Measurements from ENCODE around the gene PSMB10. TPM values are rescaled to one million over a fixed set of nuclear protein-coding genes. Genes with fewer than 3 reads are reported as not detected.

PSMB10 gene
- total and polyA plus RNA-seq, 2 experiments from 2014 or later: 26.7 to 53.2 TPM

GRCh38 chr16:67886387-67886786, 50.3 kb downstream of the PSMB10 start:
- Histone ChIP-seq H3K27ac (no peak overlapping the region), H3K4me3 (no peak overlapping the region), H3K36me3 (peaks cover 4% of the 10 kb centered on the region), H3K27me3 (no peaks in the 10 kb centered on the region), H3K9me3 (ENCODE audit: low read depth) (no peaks in the 10 kb centered on the region), H3K4me1 (ENCODE audit: low read depth) (no peaks in the 10 kb centered on the region)
- no peak for DNase-seq (ENCODE audit: low read depth in 1 of 2, low spot score in 1 of 2)
- TF ChIP-seq, protein P1, sequence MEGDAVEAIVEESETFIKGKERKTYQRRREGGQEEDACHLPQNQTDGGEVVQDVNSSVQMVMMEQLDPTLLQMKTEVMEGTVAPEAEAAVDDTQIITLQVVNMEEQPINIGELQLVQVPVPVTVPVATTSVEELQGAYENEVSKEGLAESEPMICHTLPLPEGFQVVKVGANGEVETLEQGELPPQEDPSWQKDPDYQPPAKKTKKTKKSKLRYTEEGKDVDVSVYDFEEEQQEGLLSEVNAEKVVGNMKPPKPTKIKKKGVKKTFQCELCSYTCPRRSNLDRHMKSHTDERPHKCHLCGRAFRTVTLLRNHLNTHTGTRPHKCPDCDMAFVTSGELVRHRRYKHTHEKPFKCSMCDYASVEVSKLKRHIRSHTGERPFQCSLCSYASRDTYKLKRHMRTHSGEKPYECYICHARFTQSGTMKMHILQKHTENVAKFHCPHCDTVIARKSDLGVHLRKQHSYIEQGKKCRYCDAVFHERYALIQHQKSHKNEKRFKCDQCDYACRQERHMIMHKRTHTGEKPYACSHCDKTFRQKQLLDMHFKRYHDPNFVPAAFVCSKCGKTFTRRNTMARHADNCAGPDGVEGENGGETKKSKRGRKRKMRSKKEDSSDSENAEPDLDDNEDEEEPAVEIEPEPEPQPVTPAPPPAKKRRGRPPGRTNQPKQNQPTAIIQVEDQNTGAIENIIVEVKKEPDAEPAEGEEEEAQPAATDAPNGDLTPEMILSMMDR (IDR thresholded peaks at IDR 0.05; ENCODE audit: low read depth, low read length): no peak

DNA sequence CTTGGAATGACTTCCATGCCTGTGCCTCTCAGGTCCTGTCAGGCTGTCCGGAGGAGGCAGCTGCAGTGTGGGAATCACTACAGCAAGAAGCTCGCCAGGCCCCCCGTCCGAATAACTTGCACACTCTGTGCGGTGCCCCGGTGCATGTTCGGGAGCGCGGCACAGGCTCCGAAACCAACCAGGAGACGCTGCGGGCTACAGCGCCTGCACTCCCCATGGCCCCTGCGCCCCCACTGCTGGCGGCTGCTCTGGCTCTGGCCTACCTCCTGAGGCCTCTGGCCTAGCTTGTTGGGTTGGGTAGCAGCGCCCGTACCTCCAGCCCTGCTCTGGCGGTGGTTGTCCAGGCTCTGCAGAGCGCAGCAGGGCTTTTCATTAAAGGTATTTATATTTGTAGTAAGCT, 50.7 kb downstream of the PSMB10 start:
- Histone ChIP-seq H3K36me3 (peaks cover 7% of the 10 kb centered on the region), H3K27me3 (no peaks in the 10 kb centered on the region), H3K4me1 (ENCODE audit: low read depth) (no peaks in the 10 kb centered on the region), H3K27ac (no peak overlapping the region), H3K9me3 (ENCODE audit: low read depth) (no peaks in the 10 kb centered on the region), H3K4me3 (no peak overlapping the region)
- no peak for DNase-seq (ENCODE audit: low read depth in 1 of 2, low spot score in 1 of 2)
- TF ChIP-seq, protein P1 (IDR thresholded peaks at IDR 0.05; ENCODE audit: low read depth, low read length): no peak

GRCh38 chr16:67885545-67885944, 51.1 kb downstream of the PSMB10 start:
- H3K36me3 ChIP-seq: peaks cover 11% of the 10 kb centered on the region
- no peak for DNase-seq (ENCODE audit: low read depth in 1 of 2, low spot score in 1 of 2)
- no peaks in the 10 kb centered on the region for H3K27me3 ChIP-seq
- no peaks in the 10 kb centered on the region for H3K4me1 ChIP-seq (ENCODE audit: low read depth)
- H3K9me3 ChIP-seq (ENCODE audit: low read depth): no peaks in the 10 kb centered on the region
- no peak overlapping the region for H3K27ac ChIP-seq
- no peak overlapping the region for H3K4me3 ChIP-seq
- TF ChIP-seq, protein P1 (IDR thresholded peaks at IDR 0.05; ENCODE audit: low read depth, low read length): no peak

- DNase-seq (ENCODE audit: low read depth in 1 of 2, low spot score in 1 of 2): peak; percentile 90 to 95
- peaks cover 18% of the 10 kb centered on the region for H3K36me3 ChIP-seq
- no peak within 1 kb of the TSS for H3K27ac ChIP-seq
- no peaks in the 10 kb centered on the region for H3K27me3 ChIP-seq
- no peaks in the 10 kb centered on the region for H3K9me3 ChIP-seq (ENCODE audit: low read depth)
- TF ChIP-seq, protein P1 (IDR thresholded peaks at IDR 0.05; ENCODE audit: low read depth, low read length): no peak
- no peak within 1 kb of the TSS for H3K4me3 ChIP-seq
- H3K4me1 ChIP-seq (ENCODE audit: low read depth): no peaks in the 10 kb centered on the region
Measured at GRCh38 chr16:67884684-67885083, 52.0 kb downstream of the PSMB10 start, which contains the start of gene NRN1L. NRN1L (plus strand) TSS chr16:67884885; CDS start chr16:67884904, 19 bp downstream.

Other genes starting within 250 kb of the PSMB10 start
- gene GFOD2, start 217.5 kb downstream of the PSMB10 start, total RNA-seq: 5.9 and 8.4 TPM in 2 replicates
- 2.2 and 5.6 TPM in 2 replicates for gene GFOD2, start 217.5 kb downstream of the PSMB10 start, polyA plus RNA-seq
- gene RANBP10, start 130.3 kb downstream of the PSMB10 start, total RNA-seq: 7.4 and 8.0 TPM in 2 replicates
- gene RANBP10, start 130.3 kb downstream of the PSMB10 start, polyA plus RNA-seq: 13.4 and 13.6 TPM in 2 replicates
- gene TSNAXIP1, start 130.0 kb downstream of the PSMB10 start, total RNA-seq: 1.1 and 4.0 TPM in 2 replicates
- gene TSNAXIP1, start 130.0 kb downstream of the PSMB10 start, polyA plus RNA-seq: 1.7 and 3.0 TPM in 2 replicates
- 75.3 and 80.7 TPM in 2 replicates for gene THAP11, start 94.5 kb downstream of the PSMB10 start, total RNA-seq
- gene THAP11, start 94.5 kb downstream of the PSMB10 start, polyA plus RNA-seq: 61.3 and 68.3 TPM in 2 replicates
- 77.6 and 213 TPM in 2 replicates for gene NUTF2, start 89.9 kb downstream of the PSMB10 start, total RNA-seq
- 220 and 235 TPM in 2 replicates for gene NUTF2, start 89.9 kb downstream of the PSMB10 start, polyA plus RNA-seq
- gene CENPT, start 89.2 kb downstream of the PSMB10 start, total RNA-seq: 42.1 and 61.8 TPM in 2 replicates
- 65.2 and 70.2 TPM in 2 replicates for gene CENPT, start 89.2 kb downstream of the PSMB10 start, polyA plus RNA-seq
- 89.6 and 95.7 TPM in 2 replicates for gene EDC4, start 63.8 kb downstream of the PSMB10 start, total RNA-seq
- gene EDC4, start 63.8 kb downstream of the PSMB10 start, polyA plus RNA-seq: 68.3 and 87.8 TPM in 2 replicates
- gene NRN1L, start 52.0 kb downstream of the PSMB10 start, total RNA-seq: 2.2 and 4.8 TPM in 2 replicates
- gene NRN1L, start 52.0 kb downstream of the PSMB10 start, polyA plus RNA-seq: 0.32 and 0.73 TPM in 2 replicates
- gene PSKH1, start 43.6 kb downstream of the PSMB10 start, total RNA-seq: 31.0 and 31.6 TPM in 2 replicates
- gene PSKH1, start 43.6 kb downstream of the PSMB10 start, polyA plus RNA-seq: 46.7 and 48.8 TPM in 2 replicates
- gene CTRL, start 5.0 kb downstream of the PSMB10 start, total RNA-seq: 1.9 and 2.7 TPM in 2 replicates
- 10.0 and 14.8 TPM in 2 replicates for gene CTRL, start 5.0 kb downstream of the PSMB10 start, polyA plus RNA-seq
- gene LCAT, start 7.3 kb upstream of the PSMB10 start, total RNA-seq: 11.3 and 13.4 TPM in 2 replicates
- 13.8 and 18.4 TPM in 2 replicates for gene LCAT, start 7.3 kb upstream of the PSMB10 start, polyA plus RNA-seq
- gene SLC12A4, start 31.8 kb upstream of the PSMB10 start, total RNA-seq: 35.0 and 49.2 TPM in 2 replicates
- gene SLC12A4, start 31.8 kb upstream of the PSMB10 start, polyA plus RNA-seq: 36.5 and 59.4 TPM in 2 replicates
- 0.07 TPM in 1 of 2 replicates, not detected in the other for gene DPEP3, start 43.6 kb upstream of the PSMB10 start, total RNA-seq
- gene DPEP3, start 43.6 kb upstream of the PSMB10 start, polyA plus RNA-seq: 0.51 TPM in 1 of 2 replicates, not detected in the other
- gene DPEP2, start 62.6 kb upstream of the PSMB10 start, total RNA-seq: not detected in 2 replicates
- gene DPEP2, start 62.6 kb upstream of the PSMB10 start, polyA plus RNA-seq: 0.82 TPM in 1 of 2 replicates, not detected in the other
- gene DPEP2NB, start 79.1 kb upstream of the PSMB10 start, total RNA-seq: not detected in 2 replicates
- not detected in 2 replicates for gene DPEP2NB, start 79.1 kb upstream of the PSMB10 start, polyA plus RNA-seq
- 20.1 and 21.8 TPM in 2 replicates for gene DDX28, start 86.4 kb upstream of the PSMB10 start, total RNA-seq
- 15.3 and 20.3 TPM in 2 replicates for gene DDX28, start 86.4 kb upstream of the PSMB10 start, polyA plus RNA-seq
- gene DUS2, start 86.4 kb upstream of the PSMB10 start, total RNA-seq: 18.3 and 21.3 TPM in 2 replicates
- 29.7 and 30.0 TPM in 2 replicates for gene DUS2, start 86.4 kb upstream of the PSMB10 start, polyA plus RNA-seq
- gene NFATC3, start 148.5 kb upstream of the PSMB10 start, total RNA-seq: 21.8 and 26.2 TPM in 2 replicates
- 13.6 and 16.1 TPM in 2 replicates for gene NFATC3, start 148.5 kb upstream of the PSMB10 start, polyA plus RNA-seq